Hepatocyte (in vitro differentiated cells): ENCODE measurements around the gene ADRM1.

Source experiments
- EZH2phosphoT487 ChIP-seq: fragments of 200-600 bp; sonication (generic); IDR thresholded peaks from one replicate; pipeline ENCODE4 v1.6.1; 2018; ENCODE audit warnings: antibody characterized with exemption, mild to moderate bottlenecking, low read depth, moderate library complexity; ENCODE audit not compliant: unreplicated experiment, severe bottlenecking
- TF ChIP-seq, protein P1 (sequence below): fragments of 200-600 bp; sonication (generic); IDR thresholded peaks from 2 replicates; pipeline ENCODE4 v1.5.1; 2016; ENCODE audit warnings: antibody characterized with exemption, mild to moderate bottlenecking; ENCODE audit not compliant: poor library complexity

DNA sequence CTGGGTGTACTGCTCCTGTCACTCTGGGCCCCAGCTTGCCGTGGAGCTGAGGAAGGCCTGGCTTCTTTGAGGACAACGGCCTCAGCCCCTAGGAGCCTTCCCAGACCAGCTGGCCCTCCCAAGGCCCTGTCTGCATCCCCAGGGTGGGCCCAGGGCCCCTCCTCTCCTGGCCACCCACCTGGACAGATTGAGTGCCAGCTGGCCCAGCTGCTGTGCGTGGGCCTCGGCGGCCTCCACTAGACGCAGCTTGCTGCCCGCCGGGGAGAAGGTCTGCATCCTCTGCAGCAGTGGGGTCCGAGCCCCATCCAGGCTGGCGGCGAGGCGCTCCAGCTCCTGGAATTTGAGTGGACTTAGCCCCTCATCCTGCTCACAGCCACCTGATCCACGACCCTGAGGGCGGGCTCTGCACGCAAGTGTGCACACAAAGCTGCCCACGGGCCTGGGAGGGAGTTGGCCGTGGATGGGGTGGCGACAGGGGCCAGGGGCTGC, 14.4 kb downstream of the ADRM1 start:
- TF ChIP-seq, protein P1, sequence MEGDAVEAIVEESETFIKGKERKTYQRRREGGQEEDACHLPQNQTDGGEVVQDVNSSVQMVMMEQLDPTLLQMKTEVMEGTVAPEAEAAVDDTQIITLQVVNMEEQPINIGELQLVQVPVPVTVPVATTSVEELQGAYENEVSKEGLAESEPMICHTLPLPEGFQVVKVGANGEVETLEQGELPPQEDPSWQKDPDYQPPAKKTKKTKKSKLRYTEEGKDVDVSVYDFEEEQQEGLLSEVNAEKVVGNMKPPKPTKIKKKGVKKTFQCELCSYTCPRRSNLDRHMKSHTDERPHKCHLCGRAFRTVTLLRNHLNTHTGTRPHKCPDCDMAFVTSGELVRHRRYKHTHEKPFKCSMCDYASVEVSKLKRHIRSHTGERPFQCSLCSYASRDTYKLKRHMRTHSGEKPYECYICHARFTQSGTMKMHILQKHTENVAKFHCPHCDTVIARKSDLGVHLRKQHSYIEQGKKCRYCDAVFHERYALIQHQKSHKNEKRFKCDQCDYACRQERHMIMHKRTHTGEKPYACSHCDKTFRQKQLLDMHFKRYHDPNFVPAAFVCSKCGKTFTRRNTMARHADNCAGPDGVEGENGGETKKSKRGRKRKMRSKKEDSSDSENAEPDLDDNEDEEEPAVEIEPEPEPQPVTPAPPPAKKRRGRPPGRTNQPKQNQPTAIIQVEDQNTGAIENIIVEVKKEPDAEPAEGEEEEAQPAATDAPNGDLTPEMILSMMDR: no peak
- TF ChIP-seq EZH2phosphoT487: no peak
